ENCODE results near the gene STRADB.

GRCh38 chr2:201404699-201405280 is 46.8 kb upstream of the STRADB start:
- no peak for TF ChIP-seq CTCF (IDR thresholded peaks at IDR 0.05)
- no peak for TF ChIP-seq POLR2A (IDR thresholded peaks at IDR 0.05)

Data from thyroid gland (tissue), 4 donors.